Stimulated activated CD4-positive, alpha-beta T cell treated with anti-CD3 and anti-CD28 coated beads, Interleukin-2, amount 100 ng/mL, for 24 hours (primary cell): ENCODE results near the gene CAMK2N2.
"Not testable (repeated sequence)": the region's sequence is repeated elsewhere in the genome, so short reads cannot be mapped to it uniquely, and the experiment has no call there.

Experiments used
- DNase-seq, 2 donors: peaks; one replicate each; pipeline ENCODE4 v3.0.0-alpha.2; 2020

CAMK2N2 gene

GRCh38 chr3:184272269-184272668, 10.9 kb upstream of the CAMK2N2 start:
- DNase-seq: no peak

- not testable (repeated sequence) for DNase-seq
These were observed 5.9 kb upstream of the CAMK2N2 start for GRCh38 chr3:184267249-184267648.

DNA sequence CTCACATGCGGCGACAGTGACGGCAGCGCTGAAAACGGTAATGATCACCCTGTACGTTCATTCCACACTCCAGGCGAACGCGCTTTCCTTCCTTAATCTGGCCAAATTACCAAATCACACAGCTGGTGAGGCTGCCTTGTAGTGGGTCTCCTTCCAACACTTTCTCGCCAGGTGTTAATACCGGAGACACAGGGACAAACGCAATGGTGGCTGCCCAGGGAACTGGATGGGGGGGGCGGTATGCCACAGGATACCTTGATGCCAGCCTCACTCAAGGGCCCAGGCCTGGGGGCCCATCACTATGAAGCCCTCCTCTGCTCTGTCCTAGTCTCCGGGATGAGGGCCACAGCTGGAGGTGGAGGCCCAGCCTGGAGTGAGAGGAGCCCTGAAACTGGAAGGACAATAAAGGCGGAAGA, 1.4 kb upstream of the CAMK2N2 start:
- no peak for DNase-seq

- peak; percentile 31 to 41 for DNase-seq
These were observed 756 bp upstream of the CAMK2N2 start for GRCh38 chr3:184261854-184262763.

DNA sequence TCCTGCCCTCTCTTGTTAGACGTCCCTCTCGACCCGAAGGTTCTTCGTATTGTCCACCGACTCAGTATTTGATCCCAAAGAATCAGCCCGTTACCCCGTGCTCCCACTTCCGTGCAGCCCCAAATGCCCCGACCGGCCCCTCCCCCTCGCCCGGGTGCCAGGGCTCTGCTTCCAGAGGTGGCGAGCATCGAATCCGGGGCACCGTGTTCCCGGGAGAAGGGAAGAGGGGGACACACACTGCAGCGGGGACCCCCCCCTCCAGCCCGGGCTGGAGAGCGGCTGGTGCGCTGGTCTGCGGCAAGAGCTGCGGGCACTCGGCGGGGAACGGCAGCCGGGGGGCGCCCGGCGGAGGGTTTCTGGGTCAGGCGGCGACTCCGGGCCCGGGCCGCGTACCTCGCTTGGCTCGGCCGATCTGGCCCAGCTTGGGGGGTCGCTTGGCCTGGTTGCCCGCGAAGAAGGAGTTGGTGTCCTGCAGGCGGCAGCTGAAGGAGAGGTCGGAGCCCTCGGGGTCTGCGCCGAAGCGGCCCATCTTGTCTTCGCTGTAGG, 556 bp downstream of the CAMK2N2 start:
- no peak for DNase-seq

GRCh38 chr3:184259878-184260723, 1.3 kb downstream of the CAMK2N2 start:
- peak; percentile 51 to 55 for DNase-seq

- DNase-seq: no peak
These were observed 1.9 kb downstream of the CAMK2N2 start for GRCh38 chr3:184259396-184259877.

DNA sequence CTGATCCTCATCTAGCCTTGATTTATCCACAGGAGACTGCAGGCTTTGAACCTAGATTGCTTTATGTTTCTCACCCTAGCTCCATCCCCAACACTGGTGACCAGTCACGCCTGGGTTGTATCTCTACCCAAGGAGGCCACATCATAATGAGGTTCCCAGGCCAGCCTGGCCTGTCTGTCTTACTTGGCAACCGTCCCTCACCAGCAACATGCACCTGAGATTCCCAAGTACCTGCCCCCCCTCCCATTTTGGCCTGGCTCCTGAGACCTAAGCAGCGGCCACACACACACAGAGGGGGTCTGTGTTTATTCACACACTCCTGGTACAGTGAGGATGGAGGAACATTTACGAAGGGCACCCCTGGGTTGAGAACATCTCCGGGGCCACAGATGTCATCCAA, 2.4 kb downstream of the CAMK2N2 start:
- no peak for DNase-seq

DNA sequence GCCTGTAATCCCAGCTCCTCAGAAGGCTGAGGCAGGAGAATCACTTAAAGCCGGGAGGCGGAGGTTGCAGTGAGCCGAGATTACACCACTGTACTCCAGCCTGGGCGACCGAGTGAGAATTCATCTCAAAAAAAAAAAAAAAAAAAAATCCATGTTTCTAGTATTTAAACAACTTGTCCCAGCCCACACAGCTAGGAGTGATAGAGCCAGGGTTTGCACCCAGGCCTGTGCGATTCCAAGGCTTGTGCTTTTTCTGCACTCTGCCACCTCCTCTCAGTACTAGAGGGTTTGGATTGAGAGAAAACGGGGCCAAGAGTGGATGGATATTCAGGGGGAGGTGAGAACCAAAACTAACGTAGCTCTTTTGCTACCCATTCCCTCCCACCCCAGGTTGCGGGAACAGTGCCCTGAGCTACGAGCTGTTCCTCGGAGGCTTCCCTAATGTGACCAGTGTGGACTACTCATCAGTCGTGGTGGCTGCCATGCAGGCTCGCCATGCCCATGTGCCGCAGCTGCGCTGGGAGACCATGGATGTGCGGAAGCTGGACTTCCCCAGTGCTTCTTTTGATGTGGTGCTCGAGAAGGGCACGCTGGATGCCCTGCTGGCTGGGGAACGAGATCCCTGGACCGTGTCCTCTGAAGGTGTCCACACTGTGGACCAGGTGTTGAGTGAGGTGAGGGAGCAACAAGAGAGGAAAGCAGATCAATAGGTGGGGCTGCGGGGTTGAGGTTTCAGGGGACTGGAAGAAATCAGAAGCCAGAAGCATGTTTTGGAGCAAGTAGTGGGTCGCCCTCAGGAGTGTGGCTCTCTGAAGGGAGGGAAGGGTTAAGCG, 4.1 kb downstream of the CAMK2N2 start:
- no peak for DNase-seq

GRCh38 chr3:184255291-184256039, 5.9 kb downstream of the CAMK2N2 start:
- no peak for DNase-seq

GRCh38 chr3:184250167-184250828, 11.1 kb downstream of the CAMK2N2 start:
- DNase-seq: peak; percentile 94 to 95

DNA sequence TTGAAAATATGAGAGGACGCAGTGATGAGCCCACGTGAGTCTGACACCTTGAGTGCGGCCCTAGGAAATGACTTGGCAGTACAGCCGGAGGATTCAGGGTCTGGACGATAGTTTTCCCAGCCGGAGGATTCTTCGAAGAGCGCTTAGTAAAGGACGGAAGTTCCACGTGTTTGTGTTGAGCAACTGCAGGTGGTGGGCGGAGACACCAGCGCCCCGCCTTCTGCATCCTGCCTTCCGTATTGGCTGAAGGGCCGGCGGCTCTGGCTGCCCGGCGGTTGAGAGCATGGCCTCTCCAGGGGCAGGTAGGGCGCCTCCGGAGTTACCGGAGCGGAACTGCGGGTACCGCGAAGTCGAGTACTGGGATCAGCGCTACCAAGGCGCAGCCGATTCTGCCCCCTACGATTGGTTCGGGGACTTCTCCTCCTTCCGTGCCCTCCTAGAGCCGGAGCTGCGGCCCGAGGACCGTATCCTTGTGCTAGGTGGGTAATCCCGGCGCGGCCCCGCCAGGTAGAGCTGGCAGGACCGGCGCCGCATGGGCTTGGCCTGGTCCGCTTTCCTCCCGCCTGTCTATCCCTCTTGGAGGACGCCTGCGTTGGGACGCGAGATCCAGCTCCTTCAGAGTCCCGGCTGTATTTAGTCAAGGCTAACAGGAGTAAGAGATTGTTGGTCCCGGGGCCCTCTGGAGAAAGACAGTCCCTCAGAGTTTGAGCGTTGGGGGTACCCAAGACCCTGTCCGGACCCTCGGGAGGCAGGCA, 11.8 kb downstream of the CAMK2N2 start, which contains the start of gene EEF1AKMT4:
TSS of gene EEF1AKMT4 (plus strand) at position 261 of the 755 bp plus-strand sequence. CDS start at position 284, 23 bp downstream.
- peak; percentile 96 for DNase-seq

GRCh38 chr3:184248454-184249411, 12.6 kb downstream of the CAMK2N2 start, which contains the start of gene ALG3:
ALG3 (minus strand) TSS chr3:184248962; CDS start chr3:184248940, 22 bp downstream.
- peak; percentile 90 to 91 for DNase-seq

GRCh38 chr3:184242297-184242685, 19.1 kb downstream of the CAMK2N2 start:
- no peak for DNase-seq

- DNase-seq: no peak
These were observed 19.7 kb downstream of the CAMK2N2 start for GRCh38 chr3:184241447-184242296.

- no peak for DNase-seq
These were observed 20.3 kb downstream of the CAMK2N2 start for GRCh38 chr3:184241141-184241446.

- DNase-seq: no peak
These were observed 20.8 kb downstream of the CAMK2N2 start for GRCh38 chr3:184240384-184241140.
